AG08396 (cell line): ENCODE results near the gene GRIK4.

Experiments
- DNase-seq: peaks from one replicate; pipeline ENCODE4 v3.0.0; 2012; ENCODE audit warnings: low spot score, mixed read lengths

GRIK4 gene

GRCh38 chr11:120709808-120710207 is 198.3 kb downstream of the GRIK4 start:
- no peak for DNase-seq

- peak; percentile 90 for DNase-seq
Measured at GRCh38 chr11:120710354-120711131, 199.0 kb downstream of the GRIK4 start.

- DNase-seq = no peak
Measured at GRCh38 chr11:120712014-120712413, 200.5 kb downstream of the GRIK4 start.

GRCh38 chr11:120712881-120713280 is 201.3 kb downstream of the GRIK4 start:
- DNase-seq = no peak

- DNase-seq = no peak
Measured at GRCh38 chr11:120713296-120713695, 201.7 kb downstream of the GRIK4 start.

GRCh38 chr11:120714438-120714837 is 202.9 kb downstream of the GRIK4 start:
- DNase-seq = no peak

- no peak for DNase-seq
Measured at GRCh38 chr11:120715239-120715638, 203.7 kb downstream of the GRIK4 start.

GRCh38 chr11:120717042-120717441 is 205.5 kb downstream of the GRIK4 start:
- no peak for DNase-seq

GRCh38 chr11:120717623-120718022 is 206.1 kb downstream of the GRIK4 start:
- DNase-seq = no peak

- no peak for DNase-seq
Measured at GRCh38 chr11:120718171-120718570, 206.6 kb downstream of the GRIK4 start.

- no peak for DNase-seq
Measured at GRCh38 chr11:120719348-120719747, 207.8 kb downstream of the GRIK4 start.

- no peak for DNase-seq
Measured at GRCh38 chr11:120720760-120721159, 209.2 kb downstream of the GRIK4 start.

GRCh38 chr11:120722524-120722923 is 211.0 kb downstream of the GRIK4 start:
- DNase-seq = no peak

GRCh38 chr11:120723751-120724150 is 212.2 kb downstream of the GRIK4 start:
- DNase-seq = no peak

- DNase-seq = no peak
Measured at GRCh38 chr11:120727752-120728151, 216.2 kb downstream of the GRIK4 start.

- DNase-seq = no peak
Measured at GRCh38 chr11:120735035-120735434, 223.5 kb downstream of the GRIK4 start.

GRCh38 chr11:120738516-120739046 is 227.0 kb downstream of the GRIK4 start:
- no peak for DNase-seq

GRCh38 chr11:120739780-120740179 is 228.2 kb downstream of the GRIK4 start:
- DNase-seq = no peak

- no peak for DNase-seq
Measured at GRCh38 chr11:120740380-120740779, 228.8 kb downstream of the GRIK4 start.

GRCh38 chr11:120744016-120744994 is 232.8 kb downstream of the GRIK4 start:
- DNase-seq = no peak

GRCh38 chr11:120746376-120746775 is 234.8 kb downstream of the GRIK4 start:
- DNase-seq = no peak

GRCh38 chr11:120746836-120747609 is 235.5 kb downstream of the GRIK4 start:
- no peak for DNase-seq
